ENCODE data around the gene MTSS2.

Gene MTSS2

GRCh38 chr16:70713824-70714223 is 28.0 kb upstream of the MTSS2 start:
- DNase-seq, result no peak

GRCh38 chr16:70713342-70713741 is 27.5 kb upstream of the MTSS2 start:
- DNase-seq, result no peak

- DNase-seq, result no peak
These were observed 27.1 kb upstream of the MTSS2 start for GRCh38 chr16:70712942-70713341.

- DNase-seq, result no peak
These were observed 26.5 kb upstream of the MTSS2 start for GRCh38 chr16:70712359-70712758.

- no peak for DNase-seq
These were observed 25.6 kb upstream of the MTSS2 start for GRCh38 chr16:70711211-70712031.

GRCh38 chr16:70710422-70711210 is 24.8 kb upstream of the MTSS2 start:
- no peak for DNase-seq

GRCh38 chr16:70709942-70710341 is 24.1 kb upstream of the MTSS2 start:
- DNase-seq, result no peak

- no peak for DNase-seq
These were observed 23.6 kb upstream of the MTSS2 start for GRCh38 chr16:70709457-70709856.

GRCh38 chr16:70708366-70709246 is 22.8 kb upstream of the MTSS2 start:
- no peak for DNase-seq

- no peak for DNase-seq
These were observed 21.2 kb upstream of the MTSS2 start for GRCh38 chr16:70706948-70707465.

- no peak for DNase-seq
These were observed 19.2 kb upstream of the MTSS2 start for GRCh38 chr16:70705056-70705455.

- DNase-seq, result no peak
These were observed 18.7 kb upstream of the MTSS2 start for GRCh38 chr16:70704586-70704985.

- DNase-seq, result no peak
These were observed 18.1 kb upstream of the MTSS2 start for GRCh38 chr16:70703835-70704381.

- no peak for DNase-seq
These were observed 17.4 kb upstream of the MTSS2 start for GRCh38 chr16:70703041-70703834.

- no peak for DNase-seq
These were observed 16.8 kb upstream of the MTSS2 start for GRCh38 chr16:70702624-70703023.

GRCh38 chr16:70701998-70702397 is 16.1 kb upstream of the MTSS2 start:
- no peak for DNase-seq

GRCh38 chr16:70701596-70701995 is 15.7 kb upstream of the MTSS2 start:
- no peak for DNase-seq

GRCh38 chr16:70701036-70701435 is 15.2 kb upstream of the MTSS2 start:
- DNase-seq, result no peak

- no peak for DNase-seq
These were observed 14.5 kb upstream of the MTSS2 start for GRCh38 chr16:70700101-70701020.

- DNase-seq, result no peak
These were observed 13.8 kb upstream of the MTSS2 start for GRCh38 chr16:70699696-70700095.

- no peak for DNase-seq
These were observed 13.0 kb upstream of the MTSS2 start for GRCh38 chr16:70698901-70699300.

Data from CD4-positive, alpha-beta T cell treated with Interleukin-10 for 1 hour (primary cell).